Uterus (tissue), 4 donors: ENCODE data around the gene UBC. TPM values are rescaled to one million over a fixed set of nuclear protein-coding genes. Genes with fewer than 3 reads are reported as not detected.
"Not testable (repeated sequence)": the region's sequence is repeated elsewhere in the genome, so short reads cannot be mapped to it uniquely, and the experiment has no call there.

ENCODE experiments used
- DNase-seq, 2 donors: peaks; one replicate each; pipeline ENCODE4 v3.0.0-alpha.2; 2019 to 2020
- H3K27ac ChIP-seq, 2 donors: fragments of 200-600 bp; sonication (generic); 1 replicate in 1 of 2; 2 replicates in 1 of 2; pipeline ENCODE4 v1.5.1; 2016 to 2018
- H3K27me3 ChIP-seq, 2 donors: fragments of 200-600 bp; sonication (generic); one replicate each; pipeline ENCODE4 v1.5.1; 2018 to 2019; ENCODE audit warnings: control low read depth in 1 of 2
- H3K36me3 ChIP-seq, 2 donors: fragments of 200-600 bp; sonication (generic); one replicate each; pipeline ENCODE4 v1.5.1; 2019; ENCODE audit warnings: control low read depth in 1 of 2
- H3K4me1 ChIP-seq, 2 donors: fragments of 200-600 bp; sonication (generic); one replicate each; pipeline ENCODE4 v1.5.1; 2018 to 2019; ENCODE audit warnings: control low read depth in 1 of 2
- H3K4me3 ChIP-seq, 2 donors: fragments of 200-600 bp; sonication (generic); 1 replicate in 1 of 2; 2 replicates in 1 of 2; pipeline ENCODE4 v1.5.1; 2018 to 2019; ENCODE audit warnings: mild to moderate bottlenecking in 1 of 2
- H3K9me3 ChIP-seq, 2 donors: fragments of 200-600 bp; sonication (generic); one replicate each; pipeline ENCODE4 v1.5.1; 2019; ENCODE audit warnings: control low read depth in 1 of 2
- POLR2A ChIP-seq, 2 donors: fragments of 450-650 bp; IDR thresholded peaks; one replicate each; pipeline ENCODE4 v1.6.1; 2016; ENCODE audit warnings: antibody characterized with exemption in 2 of 2, mild to moderate bottlenecking in 1 of 2, moderate library complexity in 1 of 2
- intact Hi-C: fragments of 100-400 bp; cut with DNase I; formaldehyde crosslinking; loops from one replicate; pipeline ENCODE4 v1.15.1; 2023; ENCODE audit warnings: low total_unique reads
- total RNA-seq, 4 donors: library from RNA; depleted of rRNA in 3 of 4; stranded (reverse); fragments of >200 nt in 3 of 4; gene quantifications; one replicate each; pipeline versions ENCODE4 v1.1.0 to v1.2.4, GENCODE V29; 2014 to 2023
- TF ChIP-seq, protein P1 (sequence below), 4 experiments: fragments of 200-600 bp in 2 of 4; fragments of 450-650 bp in 2 of 4; sonication (generic) in 2 of 4; IDR thresholded peaks; one replicate each; pipeline ENCODE4 v1.5.1; 2016 to 2019; ENCODE audit warnings: antibody characterized with exemption in 4 of 4, mild to moderate bottlenecking in 2 of 4, moderate library complexity in 1 of 4
- donor health status: DM: yes; HTN: yes; CAD: no.

The UBC gene
- total RNA-seq, 4 donors from 2014 or later, result 821 to 1,719 (median 1,034) TPM

DNA sequence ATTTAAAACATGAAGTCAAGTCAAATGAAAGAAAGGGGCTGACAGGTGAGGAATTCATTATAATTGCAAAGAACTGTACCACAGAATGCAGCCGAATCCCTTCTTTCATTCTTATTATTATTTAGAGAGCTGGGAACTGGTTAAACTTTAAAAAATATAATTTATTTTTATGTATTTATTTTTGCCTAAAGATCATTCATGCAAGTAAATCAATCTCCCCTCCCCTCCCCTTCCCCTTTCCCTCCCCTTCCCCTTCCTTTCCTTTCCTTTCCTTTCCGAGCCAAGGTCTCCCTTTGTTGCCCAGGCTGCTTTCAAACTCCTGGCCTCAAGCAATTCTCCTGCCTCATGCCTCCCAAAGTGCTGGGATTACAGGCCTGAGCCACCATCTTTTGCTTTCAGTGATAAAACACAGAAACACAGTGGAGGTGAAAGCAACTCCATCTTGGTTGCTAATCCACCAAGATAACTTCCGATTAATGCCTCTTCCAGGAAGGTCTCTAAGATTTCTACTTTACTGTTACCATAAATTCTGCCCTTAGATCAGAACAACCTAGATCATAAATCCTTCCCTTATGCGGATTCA lies 6.0 kb upstream of the UBC start:
- Histone ChIP-seq H3K4me1 (peaks cover 6 to 15% of the 10 kb centered on the region in 2 donors), H3K27me3 (no peaks in the 10 kb centered on the region), H3K36me3 (no peaks in the 10 kb centered on the region), H3K27ac (peak overlapping the region; percentile 99 to 100), H3K4me3 (no peak overlapping the region), H3K9me3 (no peaks in the 10 kb centered on the region)
- no peak for DNase-seq
- TF ChIP-seq, protein P1, sequence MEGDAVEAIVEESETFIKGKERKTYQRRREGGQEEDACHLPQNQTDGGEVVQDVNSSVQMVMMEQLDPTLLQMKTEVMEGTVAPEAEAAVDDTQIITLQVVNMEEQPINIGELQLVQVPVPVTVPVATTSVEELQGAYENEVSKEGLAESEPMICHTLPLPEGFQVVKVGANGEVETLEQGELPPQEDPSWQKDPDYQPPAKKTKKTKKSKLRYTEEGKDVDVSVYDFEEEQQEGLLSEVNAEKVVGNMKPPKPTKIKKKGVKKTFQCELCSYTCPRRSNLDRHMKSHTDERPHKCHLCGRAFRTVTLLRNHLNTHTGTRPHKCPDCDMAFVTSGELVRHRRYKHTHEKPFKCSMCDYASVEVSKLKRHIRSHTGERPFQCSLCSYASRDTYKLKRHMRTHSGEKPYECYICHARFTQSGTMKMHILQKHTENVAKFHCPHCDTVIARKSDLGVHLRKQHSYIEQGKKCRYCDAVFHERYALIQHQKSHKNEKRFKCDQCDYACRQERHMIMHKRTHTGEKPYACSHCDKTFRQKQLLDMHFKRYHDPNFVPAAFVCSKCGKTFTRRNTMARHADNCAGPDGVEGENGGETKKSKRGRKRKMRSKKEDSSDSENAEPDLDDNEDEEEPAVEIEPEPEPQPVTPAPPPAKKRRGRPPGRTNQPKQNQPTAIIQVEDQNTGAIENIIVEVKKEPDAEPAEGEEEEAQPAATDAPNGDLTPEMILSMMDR (IDR thresholded peaks at IDR 0.05), result no peak
- TF ChIP-seq POLR2A (IDR thresholded peaks at IDR 0.05), result no peak
- intact Hi-C loops, result no loop called here

DNA sequence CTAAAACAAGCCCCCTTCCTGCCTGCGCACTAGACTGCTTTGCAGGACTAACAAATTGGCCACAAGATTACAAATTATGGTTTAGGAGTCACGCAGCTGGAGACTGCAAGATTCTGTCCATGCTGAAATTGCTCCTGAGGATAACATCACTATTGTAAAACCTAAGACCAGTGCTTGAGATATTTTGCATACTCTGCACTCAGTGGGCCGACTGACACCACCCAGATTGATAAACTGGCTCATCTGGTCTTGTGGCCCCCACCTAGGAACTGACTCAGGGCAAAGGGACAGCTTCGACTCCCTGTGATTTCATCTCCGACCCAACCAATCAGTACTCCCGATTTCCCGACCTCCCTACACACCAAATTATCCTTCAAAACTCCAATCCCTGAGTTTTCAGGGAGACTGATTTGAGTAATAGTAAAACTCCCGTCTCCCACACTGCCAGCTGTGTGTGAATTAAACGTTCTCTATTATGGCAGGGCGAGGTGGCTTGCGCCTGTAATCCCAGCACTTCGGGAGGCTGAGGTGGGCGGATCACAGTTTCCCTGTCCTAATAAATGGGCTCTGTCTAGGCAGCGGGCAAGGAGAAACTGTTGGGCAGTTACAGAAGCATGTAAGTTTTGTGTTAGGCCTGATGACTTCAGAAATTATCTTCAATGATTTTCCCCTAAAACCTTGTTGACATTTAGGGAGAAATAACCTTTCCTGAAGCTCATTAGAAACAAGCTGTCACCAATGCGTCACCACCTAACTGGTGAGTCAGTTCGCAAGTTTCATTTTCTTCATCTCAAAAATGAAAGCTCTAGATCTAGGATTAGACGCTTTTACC lies 5.3 kb upstream of the UBC start:
- DNase-seq, result no peak
- H3K27ac ChIP-seq, result peak overlapping the region; percentile 99 to 100

GRCh38 chr12:124918622-124918988 lies 4.2 kb upstream of the UBC start:
- intact Hi-C loops, H3K9me3 ChIP-seq, H3K27me3 ChIP-seq, H3K4me3 ChIP-seq, H3K36me3 ChIP-seq, DNase-seq: not testable (repeated sequence)
- peaks cover 6 to 15% of the 10 kb centered on the region in 2 donors for H3K4me1 ChIP-seq
- H3K27ac ChIP-seq, result peak overlapping the region; percentile 99 to 100

More for the DNA sequence above, 5.3 kb upstream of the UBC start:
- H3K4me3 ChIP-seq, result no peak overlapping the region
- no peaks in the 10 kb centered on the region for H3K27me3 ChIP-seq
- TF ChIP-seq POLR2A (IDR thresholded peaks at IDR 0.05), result no peak
- TF ChIP-seq, protein P1 (IDR thresholded peaks at IDR 0.05), result no peak
- H3K4me1 ChIP-seq, result peaks cover 6 to 15% of the 10 kb centered on the region in 2 donors
- H3K9me3 ChIP-seq, result no peaks in the 10 kb centered on the region
- no peaks in the 10 kb centered on the region for H3K36me3 ChIP-seq
- intact Hi-C loops, result no loop called here

DNA sequence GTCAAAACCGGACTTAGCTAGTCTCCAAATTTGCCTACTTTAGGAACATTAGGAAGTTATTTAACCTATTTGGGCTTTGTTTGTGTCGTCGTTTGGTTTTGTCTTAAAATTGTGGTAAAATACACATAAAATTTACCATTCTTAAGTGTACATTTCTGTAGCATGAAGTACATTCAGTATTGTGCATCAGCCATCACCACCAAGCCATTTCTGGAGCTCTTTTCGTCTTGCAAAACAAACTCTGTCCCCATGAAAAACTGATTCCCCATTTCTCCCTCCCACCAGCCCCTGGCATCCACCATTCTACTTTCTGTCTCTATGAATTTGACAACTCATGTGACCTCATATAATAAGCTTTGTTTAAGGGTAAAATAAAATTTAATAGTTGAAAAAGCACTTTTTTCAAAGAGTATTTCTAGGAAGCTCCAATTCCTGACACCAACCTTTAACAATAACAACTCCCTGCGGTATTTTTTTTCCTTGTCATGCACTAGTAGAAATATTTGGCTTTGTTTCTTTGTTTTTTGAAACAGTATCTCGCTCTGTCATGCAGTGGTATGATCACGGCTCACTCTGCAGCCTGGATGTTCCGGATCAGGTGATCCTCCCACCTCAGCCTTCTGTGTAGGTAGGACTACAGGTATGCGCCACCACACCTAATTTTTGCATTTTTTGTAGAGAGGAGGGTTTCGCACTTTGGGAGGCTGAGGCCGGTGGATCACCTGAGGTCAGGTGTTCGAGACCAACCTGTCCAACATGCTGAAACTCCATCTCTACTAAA lies 3.6 kb upstream of the UBC start:
- H3K36me3 ChIP-seq, result no peaks in the 10 kb centered on the region
- TF ChIP-seq, protein P1 (IDR thresholded peaks at IDR 0.05), result no peak
- TF ChIP-seq POLR2A (IDR thresholded peaks at IDR 0.05), result peak in 1 of 2 donors; percentile 37
- H3K4me3 ChIP-seq, result peak overlapping the region; percentile 15 to 31
- peaks cover 0 to 4% of the 10 kb centered on the region in 2 donors for H3K27me3 ChIP-seq
- H3K27ac ChIP-seq, result peak overlapping the region; percentile 99 to 100
- no peaks in the 10 kb centered on the region for H3K9me3 ChIP-seq
- intact Hi-C loops, result no loop called here
- DNase-seq, result no peak
- peaks cover 6 to 15% of the 10 kb centered on the region in 2 donors for H3K4me1 ChIP-seq

DNA sequence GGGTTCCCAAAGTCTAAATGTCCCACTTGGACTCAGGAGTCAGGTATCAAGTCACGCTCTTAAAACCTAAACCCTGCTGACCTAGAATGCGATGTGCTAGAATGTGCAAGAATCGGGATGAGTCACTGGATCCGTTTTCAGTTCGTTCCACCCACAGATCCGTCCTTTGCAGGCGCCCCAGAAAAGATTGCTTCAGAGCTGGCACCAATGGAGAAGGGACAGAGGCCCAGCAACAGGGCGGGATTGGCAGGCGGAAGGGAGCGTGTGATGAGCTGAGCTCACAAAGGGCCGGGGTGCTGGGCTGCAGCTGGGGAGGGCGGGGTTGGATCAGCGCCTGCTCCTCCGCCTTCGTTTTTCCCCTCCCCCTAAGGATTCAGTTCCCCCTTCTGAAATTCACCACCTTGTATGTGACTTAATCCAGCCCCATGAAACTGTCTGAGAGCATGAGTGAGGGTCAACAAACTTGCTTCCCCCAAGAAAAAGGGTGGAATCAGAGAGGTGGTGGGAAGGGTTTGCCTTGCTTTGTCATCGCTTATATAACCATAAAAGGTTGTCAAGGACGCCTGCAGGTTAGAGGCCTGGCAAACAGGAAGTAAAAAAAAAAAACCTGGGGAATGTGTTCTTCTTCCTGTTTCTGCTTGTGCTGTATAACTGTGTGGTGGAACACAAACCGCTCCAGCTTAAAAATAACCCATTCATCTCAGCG lies 2.8 kb upstream of the UBC start:
- TF ChIP-seq, protein P1 (IDR thresholded peaks at IDR 0.05), result peak in 2 of 4 experiments; percentile 0 to 17
- TF ChIP-seq POLR2A (IDR thresholded peaks at IDR 0.05), result peak; percentile 77 to 80
- peak; percentile 98 to 99 for DNase-seq
- Histone ChIP-seq H3K36me3 (no peaks in the 10 kb centered on the region), H3K27me3 (peaks cover 0 to 4% of the 10 kb centered on the region in 2 donors), H3K4me1 (peaks cover 6 to 15% of the 10 kb centered on the region in 2 donors), H3K9me3 (no peaks in the 10 kb centered on the region), H3K27ac (peak overlapping the region; percentile 99 to 100), H3K4me3 (peak overlapping the region; percentile 15 to 31)
- intact Hi-C loops, result no loop called here
